ENCODE measurements around the gene LPO. TPM values are rescaled to one million over a fixed set of nuclear protein-coding genes. Genes with fewer than 3 reads are reported as not detected.

The LPO gene
- total and polyA plus RNA-seq, 2 donors from 2014 or later = not detected

DNA sequence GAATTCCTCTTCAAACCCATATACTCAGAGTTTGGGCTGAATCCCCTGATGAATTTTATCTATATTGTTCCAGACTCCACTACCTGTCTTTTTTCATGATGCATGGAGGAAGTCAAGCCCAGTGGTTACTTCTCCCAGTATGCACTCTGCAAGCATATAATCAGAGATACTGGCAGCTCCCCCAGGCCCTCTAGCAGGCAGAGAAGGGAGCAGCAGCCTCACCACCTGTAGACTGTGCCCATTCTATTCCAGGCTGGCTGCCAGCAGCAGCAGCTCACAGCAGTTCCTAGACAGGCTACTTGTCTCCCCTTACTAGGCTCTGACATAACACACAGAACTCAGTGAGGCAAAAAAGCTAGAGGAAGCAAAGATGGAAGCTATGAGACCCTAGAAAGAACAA, 22.7 kb upstream of the LPO start:
- Histone ChIP-seq H3K9ac (ENCODE audit: low read length in 3 of 3) (no peak overlapping the region), H3K36me3 (ENCODE audit: control insufficient read depth in 2 of 3, insufficient read depth in 3 of 3, low read length in 3 of 3) (peaks cover 11 to 27% (median 25%) of the 10 kb centered on the region in 3 donors), H3K9me3 (ENCODE audit: control insufficient read depth in 2 of 3, insufficient read depth in 1 of 3, low read length in 3 of 3) (no peaks in the 10 kb centered on the region), H3K4me1 (ENCODE audit: control insufficient read depth in 2 of 3, insufficient read depth in 2 of 3, low read depth in 1 of 3, low read length in 3 of 3) (peaks cover 0 to 7% (median 0%) of the 10 kb centered on the region in 3 donors), H3K27me3 (ENCODE audit: control insufficient read depth, insufficient read depth, low read length) (no peaks in the 10 kb centered on the region), H3K4me3 (ENCODE audit: low read length in 3 of 3) (no peak overlapping the region), H3K27ac (ENCODE audit: low read depth in 2 of 2, low read length in 2 of 2) (no peak overlapping the region)
- no peak for FAIRE-seq
- intact Hi-C loops (cut with DNase I) = no loop called here
- TF ChIP-seq, protein P1, sequence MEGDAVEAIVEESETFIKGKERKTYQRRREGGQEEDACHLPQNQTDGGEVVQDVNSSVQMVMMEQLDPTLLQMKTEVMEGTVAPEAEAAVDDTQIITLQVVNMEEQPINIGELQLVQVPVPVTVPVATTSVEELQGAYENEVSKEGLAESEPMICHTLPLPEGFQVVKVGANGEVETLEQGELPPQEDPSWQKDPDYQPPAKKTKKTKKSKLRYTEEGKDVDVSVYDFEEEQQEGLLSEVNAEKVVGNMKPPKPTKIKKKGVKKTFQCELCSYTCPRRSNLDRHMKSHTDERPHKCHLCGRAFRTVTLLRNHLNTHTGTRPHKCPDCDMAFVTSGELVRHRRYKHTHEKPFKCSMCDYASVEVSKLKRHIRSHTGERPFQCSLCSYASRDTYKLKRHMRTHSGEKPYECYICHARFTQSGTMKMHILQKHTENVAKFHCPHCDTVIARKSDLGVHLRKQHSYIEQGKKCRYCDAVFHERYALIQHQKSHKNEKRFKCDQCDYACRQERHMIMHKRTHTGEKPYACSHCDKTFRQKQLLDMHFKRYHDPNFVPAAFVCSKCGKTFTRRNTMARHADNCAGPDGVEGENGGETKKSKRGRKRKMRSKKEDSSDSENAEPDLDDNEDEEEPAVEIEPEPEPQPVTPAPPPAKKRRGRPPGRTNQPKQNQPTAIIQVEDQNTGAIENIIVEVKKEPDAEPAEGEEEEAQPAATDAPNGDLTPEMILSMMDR (IDR thresholded peaks at IDR 0.05; ENCODE audit: borderline replicate concordance, extremely low read depth, insufficient read depth) = no peak
- no peak for DNase-seq

DNA sequence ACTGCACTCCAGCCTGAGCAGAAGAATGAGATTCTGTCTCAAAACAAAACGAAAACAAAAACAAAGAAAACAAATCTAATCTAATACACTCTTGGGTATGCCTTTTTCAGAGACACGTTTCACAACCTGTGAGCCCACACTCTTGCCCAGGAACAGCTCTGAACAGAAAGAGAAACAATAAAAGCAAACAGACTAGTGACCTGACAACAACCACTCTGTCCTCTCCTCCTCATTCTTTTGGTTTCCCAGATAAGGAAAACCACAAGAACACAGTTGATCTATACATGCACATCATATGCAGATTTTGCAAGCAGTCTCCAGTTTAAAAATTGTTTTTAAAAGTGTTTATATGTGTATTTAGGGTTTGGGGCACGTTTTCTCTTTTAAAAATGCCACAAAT, 20.6 kb upstream of the LPO start:
- H3K27me3 ChIP-seq (ENCODE audit: control insufficient read depth, insufficient read depth, low read length) = no peaks in the 10 kb centered on the region
- DNase-seq (no peak), FAIRE-seq (no peak)
- intact Hi-C loops (cut with DNase I) = no loop called here
- H3K36me3 ChIP-seq (ENCODE audit: control insufficient read depth in 2 of 3, insufficient read depth in 3 of 3, low read length in 3 of 3) = peaks cover 4 to 17% (median 16%) of the 10 kb centered on the region in 3 donors
- H3K27ac ChIP-seq (ENCODE audit: low read depth in 2 of 2, low read length in 2 of 2) = no peak overlapping the region
- TF ChIP-seq, protein P1 (IDR thresholded peaks at IDR 0.05; ENCODE audit: borderline replicate concordance, extremely low read depth, insufficient read depth) = no peak
- H3K9ac ChIP-seq (ENCODE audit: low read length in 3 of 3) = no peak overlapping the region
- peaks cover 0 to 7% (median 0%) of the 10 kb centered on the region in 3 donors for H3K4me1 ChIP-seq (ENCODE audit: control insufficient read depth in 2 of 3, insufficient read depth in 2 of 3, low read depth in 1 of 3, low read length in 3 of 3)
- H3K9me3 ChIP-seq (ENCODE audit: control insufficient read depth in 2 of 3, insufficient read depth in 1 of 3, low read length in 3 of 3) = no peaks in the 10 kb centered on the region
- H3K4me3 ChIP-seq (ENCODE audit: low read length in 3 of 3) = no peak overlapping the region

DNA sequence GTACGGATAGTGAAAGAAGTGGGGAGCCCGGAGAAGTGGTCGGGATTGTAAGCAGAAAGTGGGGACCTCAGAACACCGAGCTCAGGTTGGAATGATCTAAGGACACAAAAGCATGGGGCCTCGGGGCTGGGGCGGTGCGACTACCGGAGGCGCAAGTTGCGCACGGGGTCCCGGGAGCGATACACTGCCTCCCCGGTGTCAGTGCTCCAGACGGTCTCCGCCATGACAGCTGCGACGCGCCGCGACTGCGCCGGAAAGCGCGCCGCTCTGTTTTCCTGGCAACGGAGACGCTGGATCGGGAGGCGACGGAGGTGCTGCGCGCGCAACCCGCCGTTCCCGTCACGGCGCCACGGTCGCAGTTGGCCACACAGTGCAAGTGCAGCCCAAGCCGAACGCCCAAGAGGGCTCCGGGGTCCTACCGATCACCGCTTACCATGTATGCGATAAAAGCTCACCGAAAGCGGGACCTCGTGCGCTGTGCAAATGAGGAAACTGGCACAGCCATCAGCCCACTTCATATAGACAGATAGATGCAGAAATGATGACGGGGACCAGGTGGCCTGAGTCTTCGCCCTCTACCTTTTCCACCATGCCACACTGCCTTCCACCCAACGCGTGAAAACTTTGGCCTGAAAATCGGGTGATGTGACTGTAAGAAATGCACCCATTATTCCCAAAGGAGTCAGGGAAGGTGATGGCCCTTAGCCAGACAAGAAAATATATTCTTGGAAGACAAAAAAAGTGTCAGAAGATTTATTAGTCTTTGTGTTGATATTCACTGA, 19.2 kb upstream of the LPO start, which contains the start of gene MKS1:
Gene MKS1, minus strand, starts transcription at position 249 of the 782 bp plus-strand sequence. Its CDS starts 25 bp downstream, at position 224.
- no peaks in the 10 kb centered on the region for H3K9me3 ChIP-seq (ENCODE audit: control insufficient read depth in 2 of 3, insufficient read depth in 1 of 3, low read length in 3 of 3)
- H3K4me3 ChIP-seq (ENCODE audit: low read length in 3 of 3) = peak within 1 kb of the TSS; percentile 80 to 96 (median 83)
- intact Hi-C loops (cut with DNase I) = no loop called here
- H3K9ac ChIP-seq (ENCODE audit: low read length in 3 of 3) = peak within 1 kb of the TSS; percentile 76 to 94 (median 90)
- H3K4me1 ChIP-seq (ENCODE audit: control insufficient read depth in 2 of 3, insufficient read depth in 2 of 3, low read depth in 1 of 3, low read length in 3 of 3) = peaks cover 0 to 7% (median 0%) of the 10 kb centered on the region in 3 donors
- FAIRE-seq (no peak), DNase-seq (peak; percentile 97 to 98 (median 98))
- TF ChIP-seq, protein P1 (IDR thresholded peaks at IDR 0.05; ENCODE audit: borderline replicate concordance, extremely low read depth, insufficient read depth) = peak; percentile 69
- H3K27ac ChIP-seq (ENCODE audit: low read depth in 2 of 2, low read length in 2 of 2) = peak within 1 kb of the TSS; percentile 29 to 39
- no peaks in the 10 kb centered on the region for H3K27me3 ChIP-seq (ENCODE audit: control insufficient read depth, insufficient read depth, low read length)
- peaks cover 3 to 6% (median 5%) of the 10 kb centered on the region in 3 donors for H3K36me3 ChIP-seq (ENCODE audit: control insufficient read depth in 2 of 3, insufficient read depth in 3 of 3, low read length in 3 of 3)

All from kidney (tissue), 14 donors.